Stimulated activated CD8-positive, alpha-beta memory T cell treated with anti-CD3 and anti-CD28 coated beads, Interleukin-4, amount 100 ng/mL, for 1 hour (primary cell): ENCODE results near the gene SLC25A17.
"Not testable (repeated sequence)": the region's sequence is repeated elsewhere in the genome, so short reads cannot be mapped to it uniquely, and the experiment has no call there.

Experiments
- DNase-seq, 2 donors: peaks; one replicate each; pipeline ENCODE4 v3.0.0-alpha.2; 2020; ENCODE audit warnings: low read depth in 2 of 2, low spot score in 1 of 2

Gene SLC25A17

GRCh38 chr22:40818747-40819598, at the start of gene SLC25A17:
Gene SLC25A17, minus strand, starts transcription at chr22:40819346. Its CDS starts 98 bp downstream, at chr22:40819248.
- peak; percentile 66 to 81 for DNase-seq

- not testable (repeated sequence) for DNase-seq
These were observed 49.2 kb upstream of the SLC25A17 start for GRCh38 chr22:40868379-40868778.

- no peak for DNase-seq
These were observed 48.0 kb upstream of the SLC25A17 start for GRCh38 chr22:40867109-40867508.

- DNase-seq = no peak
These were observed 43.4 kb upstream of the SLC25A17 start for GRCh38 chr22:40862537-40862936.

- DNase-seq = no peak
These were observed 42.9 kb upstream of the SLC25A17 start, which contains the start of gene DNAJB7 for GRCh38 chr22:40862013-40862412. Gene DNAJB7, minus strand, starts transcription at chr22:40862113. Its CDS starts 119 bp downstream, at chr22:40861994.

- no peak for DNase-seq
These were observed 38.2 kb upstream of the SLC25A17 start for GRCh38 chr22:40857309-40857855.

- peak; percentile 92 for DNase-seq
These were observed 37.6 kb upstream of the SLC25A17 start, which contains the start of the genes ST13 and XPNPEP3 for GRCh38 chr22:40856513-40857308. Gene ST13, minus strand, starts transcription at chr22:40856639. Its CDS starts 99 bp downstream, at chr22:40856540. Gene XPNPEP3, plus strand, starts transcription at chr22:40857148. Its CDS starts 34 bp downstream, at chr22:40857182.

GRCh38 chr22:40855979-40856512, 36.9 kb upstream of the SLC25A17 start:
- DNase-seq = no peak

GRCh38 chr22:40855071-40855978, 36.2 kb upstream of the SLC25A17 start:
- no peak for DNase-seq

GRCh38 chr22:40853961-40854360, 34.8 kb upstream of the SLC25A17 start:
- no peak for DNase-seq

GRCh38 chr22:40853333-40853732, 34.2 kb upstream of the SLC25A17 start:
- DNase-seq = no peak

- DNase-seq = not testable (repeated sequence)
These were observed 26.7 kb upstream of the SLC25A17 start for GRCh38 chr22:40845816-40846215.

GRCh38 chr22:40844951-40845350, 25.8 kb upstream of the SLC25A17 start:
- no peak for DNase-seq

- DNase-seq = no peak
These were observed 19.3 kb upstream of the SLC25A17 start for GRCh38 chr22:40838486-40838885.

- no peak for DNase-seq
These were observed 15.5 kb upstream of the SLC25A17 start for GRCh38 chr22:40834619-40835018.

- no peak for DNase-seq
These were observed 10.0 kb upstream of the SLC25A17 start for GRCh38 chr22:40829131-40829530.

- no peak for DNase-seq
These were observed 8.0 kb upstream of the SLC25A17 start for GRCh38 chr22:40826984-40827741.

- DNase-seq = not testable (repeated sequence)
These were observed 7.1 kb upstream of the SLC25A17 start for GRCh38 chr22:40826292-40826691.

- no peak for DNase-seq
These were observed 4.3 kb upstream of the SLC25A17 start for GRCh38 chr22:40823426-40823825.
